ENCODE results near the gene PARD3B.

DNA sequence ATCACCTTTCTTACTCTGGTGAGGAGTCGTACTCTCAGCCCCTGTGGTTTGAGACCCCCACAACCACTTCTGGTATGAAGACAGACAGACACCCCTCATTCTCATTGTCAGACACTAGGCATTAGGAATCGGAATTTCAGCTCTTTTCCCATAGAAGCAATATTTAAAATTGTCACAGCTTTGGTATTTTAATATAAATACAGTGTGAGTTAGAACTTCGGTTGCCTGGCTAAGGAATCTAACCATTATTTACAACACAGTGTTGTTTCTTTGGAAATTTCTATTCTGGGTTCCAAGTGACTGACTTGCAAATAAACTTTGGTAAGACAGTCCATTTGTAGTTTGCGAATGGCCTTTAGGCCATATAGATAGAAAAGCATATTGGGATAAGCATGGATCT lies 318.1 kb downstream of the PARD3B start:
- TF ChIP-seq CTCF (conservative IDR thresholded peaks at IDR 0.05 in 1 of 2, IDR thresholded peaks at IDR 0.05 in 1 of 2; ENCODE audit: low read depth in 1 of 2, low read length in 2 of 2) (no peak), EZH2 (IDR thresholded peaks at IDR 0.05; ENCODE audit: low read length, missing control alignments) (no peak)

Measured in fibroblast of lung (primary cell).